Tongue (tissue), 2 donors: Measurements from ENCODE around the gene SEMA6A. TPM values are rescaled to one million over a fixed set of nuclear protein-coding genes. Genes with fewer than 3 reads are reported as not detected.

ENCODE experiments used
- DNase-seq: peaks from one replicate; pipeline ENCODE4 v3.0.0-alpha.2; 2015
- total RNA-seq: library from RNA; depleted of rRNA; stranded (reverse); fragments of >200 nt; gene quantifications from one replicate; pipeline ENCODE4 v1.2.3, GENCODE V29; 2014

The SEMA6A gene
- total RNA-seq, 1 donor from 2014 or later = 47.2 TPM

DNA sequence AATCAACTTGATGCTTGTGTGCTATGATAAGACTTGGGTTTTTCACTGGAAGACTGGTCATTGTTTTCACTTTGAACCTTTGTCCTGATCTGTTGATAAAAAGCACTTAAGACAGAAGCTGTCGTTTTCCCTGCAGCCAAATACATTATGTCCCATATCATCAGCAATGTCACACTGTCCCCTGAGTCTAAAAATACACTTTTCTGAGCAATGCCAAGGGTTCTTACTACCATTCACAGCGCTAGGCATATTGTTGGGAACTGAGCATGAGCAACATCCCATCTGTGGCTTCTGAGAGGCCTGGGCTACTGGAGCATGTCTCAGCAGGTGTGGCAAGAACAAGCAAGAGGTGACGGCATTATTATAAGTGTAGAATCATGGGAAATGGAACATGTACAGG, 81.8 kb downstream of the SEMA6A start:
- DNase-seq = no peak

DNA sequence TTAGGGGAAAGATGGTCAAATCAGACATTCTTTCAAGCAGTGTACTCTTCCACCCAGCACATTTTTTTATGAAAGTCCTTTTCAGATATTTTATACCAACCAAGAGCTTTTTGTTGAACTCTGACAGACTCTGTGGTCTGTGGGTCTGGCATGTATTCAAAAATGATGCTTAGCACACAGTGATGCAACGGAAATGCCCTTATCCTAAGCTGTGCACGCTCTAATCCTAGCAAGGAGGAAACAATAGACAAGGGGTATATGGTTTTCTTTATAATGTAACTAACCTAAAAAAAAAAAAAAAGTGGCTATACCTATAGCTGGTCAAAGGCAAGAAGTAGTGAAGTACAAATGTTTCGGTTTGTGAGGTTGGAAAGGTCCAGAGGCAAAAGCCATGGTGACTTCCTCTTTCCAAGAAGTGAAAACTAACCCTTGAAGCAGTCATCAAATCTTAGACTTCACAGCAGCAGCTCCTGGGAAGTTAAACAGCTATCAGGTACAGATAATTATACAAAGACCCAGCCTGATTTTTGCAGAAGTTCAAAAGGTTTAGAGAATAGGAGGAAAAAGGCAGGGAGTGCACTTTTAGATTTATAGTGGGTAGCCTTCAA, 82.5 kb downstream of the SEMA6A start:
- DNase-seq = no peak

DNA sequence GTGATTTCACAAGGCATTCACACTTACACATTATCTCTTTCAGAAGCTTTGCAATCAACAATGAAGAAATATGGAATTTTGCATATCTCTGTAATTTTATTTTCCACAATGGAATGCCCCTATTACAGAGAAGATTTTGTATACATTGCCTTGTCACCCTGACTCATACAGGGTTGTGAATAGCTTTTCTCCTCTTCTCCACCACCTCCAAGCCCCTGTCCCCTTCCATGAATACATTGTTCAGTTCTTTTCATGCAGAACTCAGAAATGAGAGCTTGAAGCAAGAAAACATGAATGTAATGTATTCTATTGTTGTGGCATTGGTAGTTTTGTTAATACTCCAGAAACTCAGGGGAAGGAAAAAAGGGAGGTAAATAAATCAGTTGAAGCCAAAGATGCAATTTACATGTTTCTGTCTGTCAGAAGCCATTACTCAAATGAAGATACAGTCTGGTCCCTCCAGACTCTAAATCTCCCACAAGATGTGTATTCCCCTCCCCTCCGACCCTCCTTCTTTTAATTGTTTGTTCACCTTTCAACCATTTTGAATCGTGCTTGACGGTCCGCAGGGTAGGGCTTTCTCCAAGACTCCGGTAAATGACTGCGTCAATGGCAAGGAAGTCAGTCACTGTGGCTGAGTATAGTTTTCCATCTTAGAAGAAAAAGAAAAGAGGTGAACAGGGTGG, 86.1 kb downstream of the SEMA6A start:
- no peak for DNase-seq

DNA sequence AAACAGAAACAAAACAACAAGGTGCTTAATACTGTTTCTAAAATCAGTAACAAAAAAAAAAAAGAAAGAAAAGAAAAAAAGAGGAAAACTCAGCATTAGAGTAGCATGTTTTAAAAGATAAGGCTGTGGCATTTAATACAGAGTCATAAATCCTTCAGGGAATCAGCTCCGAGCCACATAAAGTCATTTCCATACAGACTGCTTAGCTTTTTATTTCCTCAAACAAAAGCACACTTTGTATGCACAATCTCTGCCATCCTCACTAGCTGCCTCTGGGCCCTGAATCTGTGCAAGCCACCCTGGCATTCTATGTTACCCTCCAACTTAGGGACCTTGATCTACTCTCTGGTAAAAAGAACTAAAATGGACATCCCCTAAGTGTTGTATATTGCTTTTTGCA, 87.6 kb downstream of the SEMA6A start:
- no peak for DNase-seq

DNA sequence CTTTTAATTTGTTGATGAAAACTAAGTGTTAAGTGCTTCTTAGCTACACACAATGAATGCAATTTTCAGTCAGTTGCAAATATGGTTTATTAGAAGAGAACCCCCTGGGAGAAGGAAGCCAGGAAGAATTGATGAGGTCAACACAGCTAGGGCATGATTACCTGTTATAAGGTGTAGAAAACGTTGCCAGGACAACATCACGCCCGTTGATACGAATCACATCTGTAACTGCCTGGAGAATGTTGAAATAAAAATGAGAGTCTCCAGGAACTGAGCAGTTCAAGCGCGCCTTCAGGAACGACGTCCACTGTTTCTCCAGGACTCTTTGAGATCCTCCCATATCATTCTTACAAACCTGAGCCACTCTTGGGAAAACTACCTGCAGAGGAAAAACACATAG, 88.0 kb downstream of the SEMA6A start:
- DNase-seq = no peak

DNA sequence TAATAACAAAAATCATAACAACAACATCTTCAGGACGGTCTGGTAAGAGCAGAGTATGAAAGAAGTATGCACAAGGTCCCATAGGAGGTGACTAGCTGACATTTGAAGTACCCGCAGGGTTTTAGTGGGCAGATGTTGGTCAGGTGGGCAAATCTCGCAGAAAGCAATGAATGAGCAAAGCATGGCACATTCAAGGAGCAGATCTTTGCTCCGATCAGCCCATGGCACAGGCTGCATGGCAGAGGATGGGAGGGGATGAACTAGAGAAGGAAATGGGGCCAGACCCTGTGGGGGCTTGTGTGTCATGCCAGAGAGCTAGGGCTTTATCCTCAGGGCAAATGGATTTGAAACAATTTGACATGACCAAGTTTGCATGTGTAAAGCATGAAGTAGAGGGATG, 90.0 kb downstream of the SEMA6A start:
- no peak for DNase-seq

DNA sequence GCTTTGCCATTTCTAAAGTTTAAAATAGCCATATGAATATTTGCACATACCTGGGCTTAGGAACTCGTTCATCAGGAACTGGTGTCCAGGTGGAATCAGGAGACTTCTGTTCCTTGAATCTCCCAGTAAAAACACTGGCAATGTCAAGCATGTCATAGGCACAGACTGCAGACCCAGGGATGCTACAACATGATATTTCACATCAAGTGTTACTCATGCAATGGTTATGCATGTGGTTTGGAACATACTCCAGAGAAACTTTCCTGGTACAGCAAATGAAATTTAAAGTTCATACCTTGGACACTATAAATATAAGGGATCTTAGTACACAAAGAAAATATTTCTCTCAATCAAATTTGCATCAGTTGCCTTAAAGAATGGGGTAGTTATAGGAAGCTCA, 92.2 kb downstream of the SEMA6A start:
- DNase-seq = no peak

DNA sequence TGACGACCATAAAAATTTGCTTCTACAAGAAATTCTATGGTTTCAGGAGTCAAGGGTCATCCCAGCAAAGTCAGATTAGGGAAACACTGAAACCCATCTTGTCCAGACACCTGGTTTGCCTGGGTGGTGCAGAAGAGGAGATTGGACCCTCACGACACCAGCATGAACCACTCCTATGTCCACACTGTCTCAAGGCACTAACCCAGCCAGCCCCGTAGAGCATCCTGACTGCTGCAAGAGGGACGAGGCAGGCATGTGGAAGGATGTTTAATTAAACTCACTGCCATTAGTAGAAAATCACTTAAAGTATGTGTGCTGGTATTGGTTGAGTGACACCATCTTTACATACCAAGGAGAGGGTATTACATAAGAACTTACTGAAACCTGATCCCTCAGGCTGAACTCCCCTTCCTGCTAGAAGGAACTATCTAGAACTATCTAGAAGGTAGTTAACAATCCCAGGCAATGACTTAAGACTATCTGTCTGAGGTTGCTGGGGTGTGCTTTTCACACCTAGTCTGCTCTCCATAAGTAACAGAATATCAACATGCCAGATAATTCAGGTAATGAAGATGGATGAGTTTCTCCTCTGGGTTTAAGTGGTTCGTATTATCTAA, 93.6 kb downstream of the SEMA6A start:
- no peak for DNase-seq

DNA sequence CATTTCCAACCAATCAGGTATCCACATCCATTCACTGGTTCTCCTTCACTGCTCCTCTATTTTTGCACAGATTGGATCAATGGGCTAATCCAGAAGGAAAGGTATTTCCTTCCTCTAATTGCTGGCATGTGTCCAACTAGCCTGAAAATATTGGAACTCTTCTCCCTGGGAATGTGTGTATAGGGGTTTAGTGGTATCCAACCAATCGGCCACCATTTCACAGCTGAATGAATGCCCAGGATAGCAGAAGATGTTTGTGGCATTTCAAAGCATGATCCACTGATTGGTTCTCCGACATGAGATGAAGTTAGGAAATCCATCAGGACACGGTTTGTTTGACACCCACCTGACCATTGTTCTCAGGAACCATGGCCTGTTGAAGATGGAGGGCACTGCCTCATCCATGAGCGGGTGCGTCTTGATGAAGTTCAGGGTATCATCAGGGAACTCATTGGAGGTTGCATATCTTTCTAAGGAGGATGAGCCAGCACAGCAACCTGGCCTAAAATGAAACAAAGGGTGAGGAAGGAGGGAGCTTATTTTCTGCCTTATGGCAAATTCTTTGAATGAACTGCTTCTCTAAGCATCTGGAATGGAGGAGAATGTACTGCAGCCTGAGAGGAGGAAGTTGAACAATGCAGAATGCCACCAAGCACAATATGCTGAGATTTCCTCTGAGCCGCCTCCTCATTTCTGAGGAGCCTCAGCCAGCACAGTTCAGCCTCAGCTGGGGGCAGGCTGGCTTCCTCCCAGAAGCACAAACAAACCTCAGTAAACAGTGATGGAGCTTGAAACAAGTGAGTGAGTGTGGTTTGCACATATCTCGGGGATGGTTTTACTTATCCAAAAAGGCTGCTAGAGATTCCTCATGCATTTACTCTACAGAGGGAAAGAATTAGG, 94.6 kb downstream of the SEMA6A start:
- no peak for DNase-seq

DNA sequence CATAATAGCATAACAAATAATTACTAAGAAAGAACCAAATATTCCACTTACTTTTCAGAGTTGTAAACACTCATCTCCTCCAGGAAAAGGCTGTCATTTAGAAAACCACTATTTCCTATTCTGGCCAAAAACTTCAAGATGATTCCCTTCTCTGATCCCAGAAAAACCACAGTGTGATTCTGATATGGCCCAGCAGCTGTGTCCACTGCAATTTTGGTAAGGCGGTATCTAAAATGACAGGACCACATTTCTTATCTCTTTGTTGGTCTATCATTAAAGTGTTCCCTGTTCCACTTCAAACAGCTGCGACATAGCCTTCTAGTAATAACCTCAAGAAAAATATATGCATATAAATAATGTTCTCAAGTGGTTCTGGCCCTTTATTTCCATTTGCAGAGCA, 96.1 kb downstream of the SEMA6A start:
- DNase-seq = no peak

DNA sequence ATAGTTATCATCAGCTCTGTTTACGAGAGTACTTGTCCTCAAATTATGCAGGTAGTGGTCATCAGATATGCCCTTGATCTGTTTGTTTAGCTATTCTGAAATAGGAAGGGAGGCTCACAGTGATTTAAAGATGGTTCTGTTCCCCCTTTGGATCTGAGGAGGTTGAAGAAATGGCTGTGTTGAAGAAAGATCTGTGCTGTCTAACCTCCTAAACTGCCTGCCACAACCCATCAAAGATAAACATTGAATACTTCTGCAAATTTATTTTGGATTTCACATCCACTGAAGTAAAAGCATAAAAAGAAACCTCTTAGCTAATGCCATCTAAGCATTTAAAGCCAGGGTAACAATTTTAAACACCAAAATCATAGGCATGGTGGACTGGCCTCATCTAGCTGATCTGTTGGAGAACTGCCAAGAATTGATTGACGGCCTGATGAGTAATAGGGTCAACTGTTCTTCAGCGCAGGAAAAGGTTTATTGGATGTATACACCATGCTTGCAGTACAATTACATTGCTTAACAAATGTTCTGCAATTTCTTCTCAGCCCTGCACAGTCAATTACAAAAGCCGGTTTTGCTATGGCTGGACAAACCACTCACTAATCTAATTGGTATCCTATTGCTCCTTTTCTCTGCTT, 97.6 kb downstream of the SEMA6A start:
- no peak for DNase-seq

DNA sequence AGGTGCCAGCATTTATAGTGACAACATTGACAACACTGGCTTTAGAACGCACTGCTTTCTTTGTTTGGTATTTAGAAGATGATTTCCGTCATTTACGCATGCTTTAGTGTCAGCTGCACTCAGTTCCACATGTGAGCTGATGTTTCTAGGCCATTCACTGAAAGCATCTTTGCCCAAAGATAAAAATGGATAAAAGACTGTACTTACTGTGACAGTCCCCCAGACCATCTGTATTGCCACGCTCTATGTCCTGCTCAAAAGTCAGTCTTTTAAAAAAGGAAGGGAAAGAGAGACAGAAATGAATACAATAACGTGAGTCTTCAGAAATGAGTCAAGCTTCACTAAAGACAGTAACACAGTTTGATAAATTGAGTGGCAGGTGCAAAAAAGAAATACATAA, 99.3 kb downstream of the SEMA6A start:
- DNase-seq = no peak

DNA sequence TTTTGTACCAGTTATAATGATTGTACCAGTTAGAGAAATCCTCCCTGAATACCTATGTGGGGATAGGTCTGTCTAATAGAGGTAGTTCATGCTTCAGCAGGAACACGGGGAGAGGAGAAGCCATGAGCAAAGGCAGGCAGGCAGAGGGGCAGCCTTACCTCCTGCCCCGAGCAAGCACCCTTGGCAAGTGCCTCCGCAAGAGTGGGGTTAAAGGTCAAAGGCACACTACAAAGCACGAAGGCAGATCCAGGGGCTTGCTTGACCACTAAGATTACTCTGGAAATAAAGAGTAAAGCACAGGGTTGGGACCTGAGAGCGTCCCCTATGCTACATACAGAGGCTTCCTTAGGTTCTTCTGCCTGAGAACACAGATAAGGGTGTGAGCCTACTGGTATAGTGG, 100.9 kb downstream of the SEMA6A start:
- no peak for DNase-seq

DNA sequence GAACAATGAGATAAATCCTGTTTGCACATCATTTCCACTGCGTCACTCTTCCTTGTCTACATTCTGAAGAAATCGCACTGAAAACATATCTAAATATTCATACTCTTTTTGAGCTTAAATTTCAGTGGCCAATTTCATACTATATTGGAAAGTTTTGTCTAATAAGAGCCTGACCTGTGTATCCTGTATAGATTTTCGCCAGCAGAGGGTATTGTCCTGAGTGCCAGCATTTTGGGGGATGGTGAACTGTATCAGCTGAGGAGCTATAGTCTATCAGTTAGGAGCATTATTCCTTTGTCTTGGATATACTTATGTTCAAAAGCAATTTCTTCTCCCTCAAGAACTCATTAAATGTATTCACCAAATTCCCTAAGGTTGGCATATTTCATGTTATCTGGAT, 102.3 kb downstream of the SEMA6A start:
- no peak for DNase-seq

DNA sequence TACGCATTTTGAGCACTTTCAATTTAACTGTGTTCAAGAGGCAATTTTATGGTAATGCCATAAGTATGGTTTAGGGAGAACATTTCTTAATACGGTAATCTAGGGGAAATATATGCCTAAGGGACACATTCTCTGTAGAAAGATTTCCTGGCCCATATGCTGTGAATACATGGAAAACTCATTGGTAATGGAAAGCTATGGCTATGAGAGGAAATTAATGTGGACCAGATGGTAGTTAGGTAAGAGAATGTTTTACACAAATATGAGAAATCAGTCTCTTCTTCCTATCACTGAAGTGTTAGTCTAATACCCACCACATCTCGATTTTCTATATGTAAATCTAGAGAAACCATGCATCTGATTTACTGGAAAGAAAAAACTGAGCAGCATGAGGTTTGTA, 105.0 kb downstream of the SEMA6A start:
- no peak for DNase-seq

DNA sequence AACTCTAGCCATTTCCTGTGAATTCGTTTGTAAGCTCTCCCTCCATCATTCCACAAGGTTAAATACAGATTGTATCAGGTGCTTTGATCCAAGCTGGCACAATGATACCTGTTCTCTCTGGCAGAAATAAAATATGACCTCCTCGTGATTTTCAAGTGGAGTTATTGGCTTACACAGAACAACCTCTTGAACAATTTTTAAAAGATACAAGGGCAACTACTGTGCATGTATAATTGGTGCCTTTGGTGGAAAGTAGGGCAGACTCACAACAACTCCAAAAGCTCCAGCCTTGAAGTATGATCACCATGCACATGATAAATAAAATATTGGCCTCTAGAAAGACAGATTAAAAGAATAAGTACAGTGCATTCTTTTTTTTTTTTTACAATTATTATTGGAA, 106.0 kb downstream of the SEMA6A start:
- DNase-seq = no peak

DNA sequence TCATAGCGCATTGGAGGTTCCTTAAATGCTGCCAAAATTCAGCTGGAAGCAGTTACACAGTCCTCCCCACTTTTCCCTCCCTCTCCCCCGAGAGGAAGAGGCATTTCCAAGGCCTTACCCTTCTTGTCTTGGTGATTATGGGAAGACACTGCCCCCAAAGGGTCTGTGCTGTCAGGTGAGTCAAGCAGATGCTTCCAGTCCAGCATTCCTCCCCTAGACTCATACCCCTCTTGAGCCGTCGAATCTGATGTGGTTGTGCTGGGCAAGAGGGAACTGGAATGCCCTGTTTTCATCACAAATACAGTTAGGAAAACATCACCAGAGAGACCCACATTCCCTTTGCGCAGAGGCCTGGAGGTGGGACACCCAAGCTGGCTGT, 107.2 kb downstream of the SEMA6A start:
- DNase-seq = no peak

DNA sequence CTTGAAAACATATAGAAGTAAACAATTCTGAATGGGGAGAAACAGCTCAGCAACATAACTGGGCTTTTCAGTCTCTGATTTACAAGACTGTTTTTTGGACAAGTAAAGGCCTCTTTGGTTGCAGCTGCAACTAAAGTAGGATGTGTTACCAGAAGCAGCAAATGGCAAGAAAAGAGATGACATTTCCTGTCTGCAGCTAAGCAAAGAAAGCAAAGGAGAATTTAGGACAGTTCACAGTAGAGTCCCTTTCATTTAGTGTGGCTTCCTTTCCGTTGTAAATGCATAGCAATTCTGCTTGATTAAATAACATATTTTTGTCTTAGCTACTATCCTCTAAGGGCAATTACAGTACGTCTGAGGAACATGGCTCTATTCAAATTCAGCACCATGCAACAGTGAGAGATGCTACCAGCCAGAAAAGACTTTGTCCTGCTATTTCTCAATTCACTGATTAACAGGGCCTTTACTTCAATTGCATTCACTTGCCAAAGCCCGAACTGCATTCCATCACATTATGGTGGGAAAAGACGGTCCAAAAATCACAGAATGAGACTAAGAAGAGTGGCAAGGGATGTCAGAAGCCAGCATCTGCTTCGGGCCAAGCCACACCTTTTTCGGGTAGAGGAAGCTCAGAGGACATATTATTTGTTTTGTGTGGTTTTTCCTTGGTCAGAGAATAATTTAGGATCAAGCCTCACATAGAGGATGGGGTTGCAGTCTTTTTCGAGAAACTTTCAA, 107.7 kb downstream of the SEMA6A start:
- DNase-seq = no peak

DNA sequence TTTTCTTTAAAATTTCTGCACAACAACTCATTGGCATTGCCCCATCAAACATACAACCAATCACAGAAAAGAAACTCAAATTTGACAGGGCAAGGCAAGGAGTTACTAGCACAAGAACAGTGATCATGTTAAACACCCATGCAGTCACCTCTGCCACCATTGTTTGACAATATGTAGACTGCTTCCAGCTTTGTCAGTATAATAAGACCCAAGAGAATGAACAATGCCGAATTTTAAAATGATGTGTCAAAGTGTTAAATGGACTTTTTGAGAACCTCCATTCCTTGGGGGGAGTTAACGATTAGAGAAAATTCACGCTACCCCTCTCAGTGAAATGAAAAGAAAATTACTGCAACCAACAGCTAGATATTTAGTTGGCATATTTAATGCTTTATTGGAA, 109.2 kb downstream of the SEMA6A start:
- no peak for DNase-seq

DNA sequence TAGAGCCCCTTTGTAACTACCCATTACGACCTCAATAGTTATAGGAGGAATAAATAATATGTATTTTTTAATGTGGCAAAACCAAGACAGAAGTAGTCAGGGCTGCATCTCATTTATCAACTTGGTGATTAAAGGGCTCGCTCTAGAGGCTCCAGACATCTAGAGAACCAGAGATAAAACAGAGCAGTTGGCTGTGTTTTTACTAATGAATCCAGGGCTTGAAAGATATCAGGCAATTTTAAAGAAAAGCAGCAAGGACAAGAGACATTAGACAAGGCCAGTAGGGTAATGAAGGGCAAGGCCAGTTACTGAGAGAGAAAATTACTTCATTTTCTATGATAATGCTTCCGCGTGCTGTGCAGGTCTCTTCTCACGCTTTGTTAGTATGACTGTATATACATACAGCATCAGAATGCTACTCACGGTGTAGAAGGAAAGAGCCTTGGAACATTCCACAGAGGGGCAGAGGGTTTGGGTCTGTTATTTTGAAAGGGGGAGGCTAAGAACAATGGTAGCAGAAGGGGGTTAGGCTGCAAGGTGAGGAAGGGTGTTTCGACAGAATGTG, 110.4 kb downstream of the SEMA6A start:
- DNase-seq = no peak

DNA sequence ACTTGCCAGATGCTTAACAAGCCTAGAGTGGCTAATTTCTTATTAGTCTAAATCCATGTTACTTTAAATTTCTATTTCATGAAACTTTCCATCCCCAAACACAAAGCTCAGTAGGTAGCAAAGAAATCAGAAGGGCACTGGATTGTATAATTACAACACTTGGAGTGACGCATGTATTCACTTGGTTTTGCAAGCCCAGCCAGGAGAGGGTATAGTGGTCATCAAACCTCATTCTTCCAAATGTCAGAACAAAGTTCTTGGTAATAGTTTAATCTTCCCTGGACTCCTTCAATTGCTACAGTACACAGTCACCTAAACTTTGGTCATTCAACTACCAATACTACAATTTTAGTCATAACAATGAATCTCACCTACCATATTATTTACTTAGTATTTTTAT, 112.1 kb downstream of the SEMA6A start:
- DNase-seq = no peak

DNA sequence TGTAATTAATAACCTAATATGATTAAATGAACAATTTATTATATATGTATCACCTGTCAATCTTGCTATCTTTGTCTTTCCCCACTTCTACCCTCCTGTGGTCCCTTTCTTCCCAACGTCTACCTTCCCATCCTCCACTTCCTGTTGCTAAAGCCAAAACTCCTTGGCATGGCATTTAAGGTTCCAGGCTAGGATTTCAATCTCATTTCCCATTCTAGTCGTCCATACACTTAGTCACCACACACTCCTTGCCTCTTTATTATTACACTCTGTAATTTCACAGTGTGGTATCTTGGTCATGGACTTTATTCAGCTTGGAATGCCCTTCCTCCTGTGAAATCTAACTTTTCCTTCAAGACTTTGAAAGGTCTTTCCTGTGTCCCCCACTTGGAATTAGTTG, 115.3 kb downstream of the SEMA6A start:
- DNase-seq = no peak
